ENCODE measurements around the gene SLC22A17.

SLC22A17 gene

DNA sequence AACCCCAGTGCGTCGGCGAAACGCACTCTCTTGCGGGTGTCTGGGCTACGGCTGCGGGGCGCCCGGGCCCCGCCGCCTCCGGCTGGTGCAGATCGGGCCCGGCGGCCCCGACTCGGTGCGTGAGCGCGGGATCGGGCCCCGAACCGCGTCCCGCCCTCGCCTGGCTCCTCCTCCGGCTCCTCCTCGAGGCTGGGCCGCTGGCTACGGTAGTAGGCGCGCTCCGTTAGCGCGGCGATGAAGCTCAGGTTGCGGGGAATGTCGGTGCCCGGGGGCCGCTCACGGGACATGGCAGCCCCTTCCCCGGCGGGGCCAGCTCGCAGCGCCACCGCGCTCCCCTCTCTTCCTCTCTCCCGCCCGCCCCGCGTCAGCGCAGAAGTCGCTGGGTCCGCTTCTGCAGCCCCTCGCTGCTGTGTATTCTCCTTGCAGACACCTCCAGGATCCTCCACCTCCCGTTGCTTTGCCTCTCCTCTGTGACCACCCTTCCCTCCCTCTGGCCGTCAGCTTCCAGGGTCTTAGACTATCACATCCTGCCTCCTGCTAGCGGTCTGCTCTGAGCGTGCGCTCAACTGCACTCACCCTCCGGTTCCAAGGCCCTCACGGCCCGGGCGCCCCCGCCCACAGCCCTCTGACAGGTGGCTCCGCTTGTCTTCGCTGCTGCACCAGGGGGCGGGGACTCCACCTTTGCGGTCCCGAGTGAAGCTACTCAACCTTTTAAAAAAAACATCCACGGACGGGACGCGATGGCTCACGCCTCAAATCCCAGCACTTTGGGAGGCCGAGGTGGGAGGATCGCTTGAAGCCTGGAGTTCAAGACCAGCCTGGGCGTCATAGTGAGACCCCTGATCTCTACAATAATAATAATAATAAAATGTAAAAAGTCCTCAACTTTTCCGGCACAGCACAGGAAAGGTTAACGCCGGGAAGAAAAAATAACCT is 50.1 kb downstream of the SLC22A17 start, which contains the start of gene PPP1R3E:
PPP1R3E (minus strand) TSS at position 570 of the 936 bp plus-strand sequence; CDS start at position 287, 283 bp downstream.
- peak; percentile 30 for DNase-seq

DNA sequence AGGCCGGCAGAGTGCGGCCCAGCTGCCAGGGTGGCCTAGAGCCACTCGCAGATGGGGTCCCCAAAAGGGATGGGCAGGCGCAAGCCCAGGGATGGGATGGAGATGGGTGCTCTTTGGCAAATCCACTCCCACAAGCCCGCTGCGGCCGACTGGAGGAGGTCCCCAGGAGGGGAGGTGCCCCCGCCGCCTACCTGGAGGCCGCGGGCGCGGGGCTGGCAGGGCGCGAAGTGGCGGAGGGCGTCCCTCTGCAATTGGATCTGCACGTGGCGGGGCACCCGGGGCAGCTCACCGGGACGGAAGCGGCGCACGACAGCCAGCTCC is 50.8 kb downstream of the SLC22A17 start:
- DNase-seq, result no peak

DNA sequence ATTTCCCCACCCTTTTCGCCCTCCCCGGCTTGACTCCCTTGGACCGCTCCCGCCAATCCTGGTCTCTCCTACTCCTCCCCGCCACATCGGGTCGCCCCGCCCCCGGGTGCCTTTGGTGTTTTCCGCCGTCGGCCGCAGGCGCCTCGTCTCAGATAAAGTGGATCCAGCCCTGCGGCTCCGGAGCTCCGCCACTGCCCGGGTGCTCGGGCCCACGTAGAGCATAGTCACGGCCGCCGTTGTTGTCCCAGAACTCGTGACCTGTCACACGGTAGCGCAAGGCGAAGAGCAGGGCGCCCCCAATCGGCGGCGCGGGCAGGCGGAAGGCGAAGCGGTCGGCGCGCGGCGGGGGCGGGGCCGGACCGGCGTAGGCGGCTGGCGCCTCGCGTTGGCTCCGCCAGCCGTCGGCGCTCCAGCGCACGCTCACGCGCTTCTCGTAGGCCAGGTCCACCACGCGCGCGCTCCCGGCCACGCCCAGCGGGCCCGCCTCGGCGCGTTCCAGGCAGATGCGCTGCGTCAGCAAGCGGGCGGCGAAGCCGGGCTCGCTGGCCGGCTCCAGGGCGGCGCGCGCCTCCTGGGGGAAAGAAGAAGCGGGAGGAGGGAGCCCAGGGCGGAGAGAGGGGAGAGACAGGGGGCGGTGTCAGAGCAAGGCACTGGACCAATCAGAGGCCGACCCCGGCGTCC is 51.3 kb downstream of the SLC22A17 start:
- DNase-seq, result peak; percentile 95

DNA sequence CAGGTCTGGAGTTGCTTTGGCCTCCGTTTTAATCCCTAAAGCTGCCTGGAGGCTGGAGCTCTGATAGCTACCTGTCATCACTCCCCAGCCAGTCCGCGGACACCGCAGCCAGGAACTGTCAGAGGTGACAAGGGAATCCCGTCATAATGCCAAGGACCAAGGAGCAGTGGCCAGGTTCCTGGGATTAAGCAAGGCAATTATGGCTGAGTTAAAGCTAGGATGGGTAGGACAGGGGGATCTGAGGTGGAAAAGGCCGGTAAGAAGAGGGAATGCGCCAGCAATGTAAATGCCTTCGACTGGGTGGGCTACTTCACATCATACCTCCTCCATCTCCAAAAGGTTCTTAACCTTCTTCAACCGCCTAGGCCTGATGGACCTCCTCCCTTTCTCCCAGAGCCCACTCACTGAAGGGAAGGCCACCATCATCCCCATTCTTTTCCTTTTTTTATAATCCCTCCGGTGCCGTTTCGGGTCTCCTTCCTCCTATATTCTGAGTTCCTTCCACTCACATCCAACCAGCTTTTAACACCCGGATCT is 51.9 kb downstream of the SLC22A17 start:
- DNase-seq, result no peak

DNA sequence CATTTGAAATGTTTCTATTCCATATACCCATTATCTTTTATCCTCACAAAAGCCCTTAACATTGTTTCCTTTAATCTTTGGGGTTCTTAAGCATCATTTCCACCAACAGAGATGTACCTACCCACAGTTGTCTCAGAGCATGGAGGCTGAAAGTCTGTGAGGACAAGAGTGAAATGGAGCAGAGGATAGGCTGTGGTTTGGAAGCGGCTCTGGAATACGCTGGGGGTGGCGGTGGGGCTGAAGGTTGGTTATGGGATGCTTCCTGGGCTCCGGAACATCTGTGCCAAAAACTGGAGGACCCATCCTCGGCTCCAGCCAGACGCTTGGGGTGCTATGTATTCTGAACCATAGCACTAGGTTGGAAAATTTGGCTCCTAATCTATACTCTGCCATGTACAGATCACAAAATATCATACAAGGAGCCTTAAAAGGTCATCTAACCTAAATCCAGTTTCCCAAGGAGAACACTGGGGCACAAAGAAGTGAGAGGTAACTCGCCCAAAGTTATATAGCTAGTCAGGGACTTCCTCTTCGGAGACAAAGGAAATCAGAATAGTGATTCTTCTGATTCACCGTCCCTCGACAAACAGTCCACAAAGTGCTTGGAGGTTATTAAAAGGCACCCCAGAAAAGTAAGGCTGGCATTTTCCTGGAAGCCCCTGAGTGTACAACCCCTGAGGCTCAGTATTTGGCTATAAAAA is 52.6 kb downstream of the SLC22A17 start:
- DNase-seq, result no peak

DNA sequence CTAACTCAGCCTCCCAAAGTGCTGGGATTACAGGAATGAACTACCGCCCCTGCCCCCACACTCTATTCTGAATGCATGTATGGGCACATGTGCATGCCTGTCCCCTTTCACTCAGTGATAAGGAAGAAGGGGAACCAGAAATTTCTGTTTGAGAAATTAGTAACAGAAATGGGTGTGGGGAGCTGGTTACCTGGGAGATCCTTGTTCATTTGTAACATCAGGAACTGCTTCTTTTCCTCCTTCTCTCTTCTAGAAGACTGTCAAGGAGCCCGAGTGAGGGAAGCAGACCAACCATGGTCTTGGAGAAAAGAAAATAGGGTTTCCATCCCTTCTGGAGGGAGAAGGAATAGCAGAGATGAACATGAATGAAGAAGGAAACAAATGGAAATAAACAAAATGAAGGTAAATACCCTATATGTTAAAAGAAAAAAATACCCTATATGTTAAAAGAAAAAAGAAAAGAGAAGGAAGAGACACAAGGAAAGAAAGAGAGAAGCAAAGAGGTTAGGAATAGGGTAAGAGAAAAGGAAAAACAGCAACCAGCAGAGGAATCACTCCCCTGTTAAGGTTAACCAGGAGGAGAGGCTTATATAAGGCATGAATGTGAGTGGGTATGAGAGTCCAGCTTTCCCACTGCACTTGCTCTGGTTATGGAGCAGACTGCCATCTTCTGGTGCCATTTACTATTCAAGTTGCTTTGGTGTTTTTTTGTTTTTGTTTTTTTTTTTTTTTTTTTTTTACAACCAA is 53.3 kb downstream of the SLC22A17 start:
- no peak for DNase-seq

DNA sequence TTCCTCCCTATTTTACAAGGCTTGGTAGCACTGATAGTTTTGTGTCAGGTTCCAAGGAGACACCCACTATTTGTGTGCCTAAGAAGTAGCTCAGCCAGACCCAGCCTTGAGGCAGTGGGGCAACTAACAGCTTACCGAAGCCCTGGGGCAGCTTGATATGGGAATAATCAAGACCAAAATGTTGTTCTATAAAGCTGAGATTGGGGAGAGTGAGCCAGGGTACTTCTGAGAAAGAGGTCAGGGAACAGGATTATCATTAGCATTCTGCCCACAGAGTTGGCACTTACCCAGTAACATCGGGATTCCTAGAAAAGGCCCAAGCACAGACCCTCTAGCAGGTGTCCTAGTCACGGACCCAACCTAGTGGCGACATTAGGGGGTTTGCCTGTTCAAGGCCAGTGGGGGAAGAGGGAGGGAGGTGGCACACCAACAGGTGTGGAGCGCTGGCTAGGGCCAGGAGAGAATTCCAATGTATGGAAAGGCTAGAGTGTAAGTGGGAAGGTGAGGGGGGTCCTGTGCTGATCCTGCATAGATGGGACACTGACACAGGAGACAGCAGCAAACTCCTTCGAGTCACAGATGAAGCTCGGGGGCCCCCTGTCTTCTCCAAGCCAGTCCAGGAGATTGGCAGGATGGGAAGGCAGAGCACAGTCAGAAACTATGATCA is 54.9 kb downstream of the SLC22A17 start:
- DNase-seq, result no peak

DNA sequence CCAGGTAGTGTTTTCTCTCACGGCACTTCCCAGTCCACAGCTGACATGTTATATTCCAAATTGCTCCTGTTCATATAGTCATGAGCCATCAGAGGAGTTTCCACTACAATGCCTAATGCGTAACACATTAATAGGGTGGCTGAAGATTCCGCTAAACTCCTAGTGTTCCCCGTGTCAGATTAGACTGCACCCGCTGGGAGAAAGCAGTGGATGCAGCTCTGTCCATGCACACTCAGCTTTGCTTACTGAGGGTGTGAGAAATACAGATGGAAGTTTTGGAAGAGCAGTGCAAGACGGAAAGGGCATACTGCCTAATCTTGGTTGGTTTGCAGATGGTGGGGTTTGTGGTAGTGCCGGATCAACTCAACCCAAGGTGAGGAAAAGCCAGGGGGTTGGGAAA is 55.6 kb downstream of the SLC22A17 start:
- DNase-seq, result no peak
